Stimulated activated CD8-positive, alpha-beta memory T cell treated with anti-CD3 and anti-CD28 coated beads, Interleukin-4, amount 100 ng/mL, for 48 hours (primary cell): Measurements from ENCODE around the gene STRIP2.
"Not testable (repeated sequence)": the region's sequence is repeated elsewhere in the genome, so short reads cannot be mapped to it uniquely, and the experiment has no call there.

Experiments used
- DNase-seq: peaks from one replicate; pipeline ENCODE4 v3.0.0-alpha.2; 2020

Gene STRIP2

DNA sequence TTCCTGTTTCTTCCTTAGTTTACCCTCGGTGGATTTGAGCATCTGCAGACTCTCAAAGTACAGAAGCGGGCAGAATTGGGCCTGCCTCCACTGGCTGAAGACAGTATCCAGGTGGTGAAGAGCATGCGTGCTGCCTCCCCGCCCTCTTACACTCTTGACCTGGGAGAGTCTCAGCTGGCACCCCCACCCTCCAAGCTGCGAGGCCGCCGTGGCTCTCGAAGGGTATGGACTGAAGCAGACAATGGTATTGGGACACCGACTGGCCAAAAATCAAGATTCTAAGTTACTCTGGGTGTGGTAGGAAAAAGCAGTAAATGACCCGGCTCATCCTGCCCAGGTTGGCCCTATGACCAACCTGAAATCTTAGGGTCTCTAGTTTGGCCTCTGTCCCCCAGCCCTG, 22.2 kb downstream of the STRIP2 start:
- no peak for DNase-seq

DNA sequence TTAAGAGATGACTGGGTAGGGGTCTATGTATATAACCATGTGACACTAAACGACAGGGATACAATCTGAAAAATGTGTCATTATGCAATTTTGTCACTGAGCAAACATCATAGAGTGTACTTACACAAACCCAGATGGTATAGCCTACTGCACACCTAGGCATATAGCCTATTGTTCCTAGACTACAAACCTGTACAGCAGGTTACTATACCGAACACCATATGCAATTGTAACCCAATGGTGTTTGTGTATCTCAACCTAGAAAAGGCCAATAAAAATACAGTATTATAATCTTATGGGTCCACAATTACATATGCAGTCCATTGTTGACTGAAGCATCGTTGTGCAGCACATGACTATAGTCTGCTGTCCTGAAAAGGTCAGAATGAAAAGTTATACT, 22.9 kb downstream of the STRIP2 start:
- no peak for DNase-seq

DNA sequence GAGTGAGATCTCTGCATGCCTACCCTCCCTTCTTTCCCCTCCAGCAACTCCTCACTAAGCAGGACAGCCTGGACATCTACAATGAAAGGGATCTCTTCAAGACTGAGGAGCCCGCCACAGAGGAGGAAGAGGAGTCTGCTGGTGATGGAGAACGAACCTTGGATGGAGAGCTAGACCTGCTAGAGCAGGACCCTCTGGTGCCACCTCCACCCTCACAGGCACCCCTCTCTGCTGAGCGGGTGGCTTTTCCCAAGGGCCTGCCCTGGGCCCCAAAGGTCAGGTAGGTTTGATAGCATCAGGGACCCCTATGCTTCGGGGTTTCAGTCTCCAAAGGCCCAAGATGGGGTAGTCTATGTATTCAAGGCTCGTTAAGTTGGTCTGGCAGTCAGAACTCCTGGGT, 23.9 kb downstream of the STRIP2 start:
- DNase-seq = no peak

DNA sequence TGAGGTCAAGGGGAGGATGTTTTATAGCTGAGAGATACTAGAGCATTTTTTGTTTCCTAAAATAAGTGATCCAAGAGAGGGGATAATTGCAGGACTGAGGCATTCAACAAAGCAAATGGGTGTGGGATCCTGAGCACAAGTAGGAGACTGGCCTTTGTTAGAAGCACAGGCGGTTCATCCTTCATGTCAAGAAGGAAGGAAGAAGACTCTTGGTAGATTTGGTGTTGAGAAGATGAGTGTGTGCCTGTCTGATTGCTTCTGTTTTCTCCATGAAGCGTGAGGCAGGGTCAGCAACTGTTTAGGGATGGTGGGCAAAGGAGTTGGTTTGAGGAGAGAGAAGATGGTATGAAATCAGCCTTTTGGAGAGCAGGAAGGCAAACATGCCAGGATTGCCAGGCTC, 27.6 kb downstream of the STRIP2 start:
- DNase-seq = no peak

DNA sequence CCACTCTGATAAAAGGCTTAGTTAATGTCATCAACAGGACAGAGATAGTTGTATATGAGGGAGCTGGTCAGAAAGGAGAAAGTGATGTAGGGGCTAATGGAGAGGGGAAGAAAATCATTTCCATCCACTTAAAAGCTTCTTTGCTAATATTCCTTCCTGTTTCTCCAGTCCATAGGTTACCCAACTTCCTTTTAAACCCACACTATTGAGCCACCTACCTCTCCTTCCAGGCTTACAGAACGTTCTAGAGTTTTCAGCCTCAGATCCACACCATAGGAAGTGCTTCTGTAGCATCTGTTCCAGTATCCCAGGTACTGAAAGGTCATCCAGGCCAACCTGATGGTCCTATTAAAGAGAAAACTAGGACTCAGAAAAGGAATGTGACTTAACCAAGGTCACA, 28.2 kb downstream of the STRIP2 start:
- no peak for DNase-seq

DNA sequence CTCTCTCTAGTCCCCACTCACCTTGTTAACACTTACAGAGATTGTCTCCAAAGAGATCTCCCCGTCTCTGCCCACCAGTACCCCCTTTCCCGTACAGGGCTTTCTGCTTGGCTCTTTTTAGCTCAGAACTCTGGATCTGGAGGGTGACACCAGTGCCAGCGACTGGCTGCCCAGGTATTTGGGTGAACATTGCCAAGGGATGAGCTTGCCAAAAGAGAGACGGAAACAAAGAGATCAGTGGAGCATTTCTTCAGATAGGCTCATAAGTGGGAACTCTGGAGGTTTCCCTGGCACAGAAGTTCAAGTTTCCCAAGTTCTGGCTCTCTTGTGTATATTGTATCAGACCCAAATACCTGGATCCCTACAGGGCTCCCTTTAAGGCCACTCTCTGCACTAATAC, 30.0 kb downstream of the STRIP2 start:
- DNase-seq = no peak

DNA sequence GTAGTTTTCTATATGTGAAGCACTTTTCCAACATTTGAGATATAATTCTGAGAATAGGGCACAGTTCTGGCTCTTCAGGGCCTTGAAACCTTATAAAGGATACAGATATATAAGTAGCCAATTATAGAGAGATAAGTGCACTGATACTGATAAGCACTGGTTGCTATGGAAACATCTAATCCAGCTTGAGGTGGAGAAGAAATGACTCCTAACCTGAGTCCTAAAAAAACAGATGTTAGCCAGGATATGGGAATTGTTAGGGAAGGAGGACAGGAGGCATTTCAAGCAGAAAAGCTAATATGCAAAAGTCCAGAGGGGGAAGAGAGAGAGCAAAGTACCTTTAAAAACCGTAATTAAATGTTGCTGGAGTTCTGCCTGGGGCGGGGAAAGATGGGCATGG, 30.8 kb downstream of the STRIP2 start:
- DNase-seq = no peak

DNA sequence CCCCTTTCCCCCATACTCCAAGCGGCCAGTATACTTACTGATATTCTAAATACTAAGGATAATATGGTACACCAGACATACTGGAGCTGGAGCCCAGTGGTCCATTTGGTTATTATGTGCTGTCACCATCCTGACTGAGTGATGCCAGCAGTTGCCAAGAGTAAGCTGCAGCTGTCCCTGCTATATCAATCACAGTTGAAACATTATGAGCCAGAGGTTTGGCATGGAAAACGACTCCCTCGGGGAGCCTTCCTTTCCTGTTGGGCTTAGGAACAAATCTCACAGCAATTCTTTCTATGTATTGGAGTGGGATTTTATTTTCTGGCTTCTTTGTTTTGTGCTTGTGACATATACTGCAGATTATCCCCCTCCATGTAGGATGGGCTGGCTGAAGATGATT, 32.6 kb downstream of the STRIP2 start:
- DNase-seq = no peak

DNA sequence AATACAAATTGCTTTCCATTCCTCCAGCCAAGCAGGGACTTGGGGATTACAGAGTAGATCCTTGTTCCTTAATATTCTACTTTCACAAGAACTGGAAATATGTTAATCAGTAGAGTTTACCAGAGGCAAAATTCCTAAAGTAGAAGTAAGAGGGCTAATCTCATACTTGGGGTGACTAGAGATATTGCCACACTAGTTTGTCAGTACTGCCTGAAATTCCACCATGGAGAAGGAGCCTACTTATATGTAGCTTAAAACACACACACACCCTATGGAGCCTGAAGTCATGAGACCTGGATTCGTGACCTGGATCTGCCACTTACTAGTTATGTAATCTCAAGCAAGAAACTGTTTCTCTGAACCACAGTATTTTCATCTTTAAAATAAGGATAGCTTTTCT, 33.9 kb downstream of the STRIP2 start:
- no peak for DNase-seq

DNA sequence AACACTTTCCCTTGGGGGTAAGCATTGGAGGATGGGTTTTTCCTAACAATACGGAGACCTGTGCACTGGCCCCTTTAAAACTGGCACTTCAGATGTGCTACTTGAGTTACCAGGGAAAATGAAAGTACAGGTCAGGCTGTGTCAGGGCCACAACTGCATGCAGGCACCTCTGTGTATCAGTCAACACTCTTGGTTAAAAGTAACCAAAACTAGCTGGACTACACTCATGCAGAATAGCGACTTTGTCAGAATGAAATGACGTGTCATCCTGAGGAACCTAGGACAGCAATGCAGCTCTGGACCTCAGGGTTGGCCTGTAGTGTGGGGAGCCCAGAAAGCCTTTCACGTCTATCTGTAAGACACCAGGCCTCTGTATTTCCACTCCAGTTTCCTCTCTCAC, 34.3 kb downstream of the STRIP2 start:
- DNase-seq = no peak

DNA sequence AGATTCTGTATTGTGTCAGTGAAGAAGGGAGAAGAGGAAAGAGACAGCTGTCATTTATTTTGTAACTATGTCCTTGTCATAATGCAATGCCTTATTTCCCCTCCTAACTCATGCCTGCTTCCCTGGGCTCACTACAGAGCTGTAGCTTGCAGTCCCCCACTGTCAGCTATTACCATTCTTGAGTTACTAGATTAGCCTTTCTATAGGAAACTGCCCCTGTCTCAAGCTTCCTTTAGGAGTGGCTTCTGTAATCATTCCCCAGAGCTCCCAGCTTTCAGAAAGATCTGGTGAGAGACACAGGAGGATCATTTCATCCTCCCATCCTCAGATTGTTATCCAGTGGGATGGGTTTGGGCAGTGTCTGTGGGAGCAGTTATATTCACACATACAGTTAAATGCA, 35.7 kb downstream of the STRIP2 start:
- DNase-seq = no peak

DNA sequence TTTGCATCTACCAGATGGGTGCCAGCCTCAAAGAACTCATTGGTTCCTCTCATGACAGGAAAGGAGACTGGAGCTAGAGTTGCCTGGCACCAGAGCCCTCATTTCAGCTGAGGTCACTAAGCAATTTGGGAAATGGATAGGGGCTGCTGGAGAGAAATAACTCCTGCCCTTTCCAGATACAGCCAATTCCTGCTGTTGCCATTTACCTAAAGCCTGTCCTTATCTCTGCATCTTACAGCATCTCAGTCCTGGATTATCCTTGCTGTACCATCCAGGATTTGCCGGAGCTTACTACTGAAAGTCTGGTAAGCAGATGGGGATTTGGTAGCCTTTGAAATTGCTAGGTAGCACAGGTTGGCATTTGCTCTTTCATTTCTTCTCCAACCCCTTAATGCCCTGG, 36.2 kb downstream of the STRIP2 start:
- no peak for DNase-seq

DNA sequence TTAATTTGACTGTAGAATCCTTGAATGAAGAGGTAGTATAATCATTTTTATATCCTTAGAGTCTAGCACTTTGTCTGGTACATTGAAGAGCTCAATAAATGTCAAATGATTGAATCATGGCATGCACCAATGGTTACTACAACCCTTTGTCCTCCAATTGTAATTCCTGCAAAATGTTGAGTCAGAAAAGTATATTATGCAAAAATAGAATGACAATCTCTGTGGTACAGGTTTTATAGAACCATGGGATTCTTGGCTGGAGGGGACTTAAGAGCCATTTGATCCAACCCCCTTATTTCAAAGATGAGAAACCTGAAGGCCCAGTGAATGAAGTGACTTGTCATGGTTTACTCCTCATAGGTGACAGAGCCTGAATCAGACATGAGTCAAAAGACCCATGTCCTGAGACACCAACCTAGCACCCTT, 37.2 kb downstream of the STRIP2 start:
- DNase-seq = no peak

DNA sequence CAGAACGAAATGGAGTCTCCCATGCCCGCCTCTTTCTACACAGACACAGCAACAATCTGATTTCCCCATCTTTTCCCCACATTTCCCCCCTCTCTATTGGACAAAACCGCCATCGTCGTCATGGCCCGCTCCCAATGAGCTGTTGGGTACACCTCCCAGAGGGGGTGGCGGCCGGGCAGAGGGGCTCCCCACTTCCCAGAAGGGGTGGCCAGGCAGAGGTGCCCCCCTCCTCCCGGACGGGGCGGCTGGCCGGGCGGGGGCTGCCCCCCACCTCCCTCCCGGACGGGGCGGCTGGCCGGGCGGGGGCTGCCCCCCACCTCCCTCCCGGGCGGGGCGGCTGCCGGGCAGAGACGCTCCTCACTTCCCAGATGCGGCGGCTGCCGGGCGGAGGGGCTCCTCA, 41.7 kb downstream of the STRIP2 start:
- not testable (repeated sequence) for DNase-seq

DNA sequence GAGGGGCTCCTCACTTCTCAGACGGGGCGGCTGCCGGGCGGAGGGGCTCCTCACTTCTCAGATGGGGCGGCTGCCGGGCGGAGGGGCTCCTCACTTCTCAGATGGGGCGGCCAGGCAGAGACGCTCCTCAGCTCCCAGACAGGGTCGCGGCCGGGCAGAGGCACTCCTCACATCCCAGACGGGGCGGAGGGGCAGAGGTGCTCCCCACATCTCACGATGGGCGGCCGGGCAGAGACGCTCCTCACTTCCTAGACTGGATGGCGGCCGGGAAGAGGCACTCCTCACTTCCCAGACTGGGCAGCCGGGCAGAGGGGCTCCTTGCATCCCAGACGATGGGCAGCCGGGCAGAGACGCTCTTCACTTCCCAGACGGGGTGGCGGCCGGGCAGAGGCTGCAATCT, 42.2 kb downstream of the STRIP2 start:
- DNase-seq = not testable (repeated sequence)

DNA sequence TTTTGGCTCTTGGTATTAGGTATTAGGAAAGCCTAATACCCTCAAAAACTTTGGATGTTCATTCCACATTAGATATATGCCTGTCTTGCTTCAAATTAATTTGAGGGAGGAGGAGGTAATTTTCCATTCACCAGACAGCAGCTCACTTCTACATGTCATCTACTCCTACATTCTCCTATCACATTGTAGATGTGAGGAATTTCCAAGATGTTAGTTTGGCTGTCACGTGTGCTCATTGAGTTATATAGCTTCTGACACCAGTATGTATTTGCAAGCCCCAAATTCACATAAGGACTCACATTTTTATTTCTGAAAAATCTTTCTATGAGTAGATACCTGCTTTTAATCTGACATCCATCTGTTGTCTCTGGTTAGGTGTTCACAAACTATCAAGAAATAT, 45.6 kb downstream of the STRIP2 start:
- no peak for DNase-seq

DNA sequence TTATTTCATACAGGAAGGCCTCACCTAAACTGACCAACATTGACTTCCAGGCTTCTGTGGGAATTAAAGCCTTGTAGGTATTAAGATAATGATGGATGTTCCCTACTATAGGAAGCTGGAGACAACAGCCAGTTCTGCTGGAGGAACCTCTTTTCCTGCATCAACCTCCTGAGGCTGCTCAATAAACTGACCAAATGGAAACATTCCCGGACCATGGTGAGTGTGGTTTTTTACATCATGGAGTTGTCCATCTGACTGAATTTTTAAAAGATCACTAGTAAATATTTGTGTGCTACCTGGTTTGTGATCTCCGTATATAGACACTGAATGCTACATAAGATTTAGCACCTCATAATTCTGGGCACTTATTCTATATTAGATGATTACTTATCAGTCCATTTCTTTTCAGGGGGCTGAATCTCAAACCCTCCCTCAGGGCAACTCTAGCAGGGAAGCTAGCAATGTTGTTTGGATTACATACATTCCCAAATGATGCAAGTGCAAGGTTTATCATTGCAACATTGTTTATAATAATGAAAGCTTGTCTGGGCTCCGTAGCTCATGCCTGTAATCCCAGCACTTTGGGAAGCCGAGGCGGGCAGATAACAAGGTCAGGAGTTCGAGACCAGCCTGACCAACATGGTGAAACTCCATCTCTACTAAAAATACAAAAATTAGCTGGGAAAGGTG, 46.6 kb downstream of the STRIP2 start:
- DNase-seq = no peak

DNA sequence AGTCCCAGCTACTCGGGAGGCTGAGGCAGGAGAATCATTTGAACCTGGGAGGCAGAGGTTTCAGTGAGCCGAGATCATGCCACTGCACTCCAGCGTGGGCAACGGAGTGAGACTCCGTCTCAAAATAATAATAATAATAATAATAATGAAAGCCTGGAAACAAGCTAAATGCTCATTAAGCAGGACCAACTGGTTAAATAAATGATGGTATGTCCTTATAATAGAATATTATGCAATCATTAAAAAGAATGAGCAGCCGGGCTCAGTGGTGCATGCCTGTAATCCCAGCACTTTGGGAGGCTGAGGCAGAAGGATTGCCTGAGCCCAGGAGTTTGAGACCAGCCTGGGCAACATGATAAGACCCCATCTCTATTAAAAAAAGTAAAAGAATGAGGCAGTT, 47.1 kb downstream of the STRIP2 start:
- not testable (repeated sequence) for DNase-seq

DNA sequence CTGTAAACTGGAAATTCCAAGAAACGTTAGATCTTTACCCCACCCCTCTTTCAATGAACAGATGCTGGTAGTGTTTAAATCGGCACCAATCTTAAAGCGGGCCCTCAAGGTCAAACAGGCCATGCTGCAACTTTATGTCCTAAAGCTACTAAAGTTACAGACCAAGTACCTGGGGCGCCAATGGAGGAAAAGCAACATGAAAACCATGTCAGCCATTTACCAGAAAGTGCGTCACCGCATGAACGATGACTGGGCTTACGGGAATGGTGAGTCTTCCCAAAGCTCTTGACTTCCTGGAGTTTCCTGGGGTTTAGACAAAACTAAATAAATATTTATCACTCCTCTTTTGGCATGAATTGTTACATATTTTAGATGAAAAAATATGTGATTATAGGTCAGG, 48.5 kb downstream of the STRIP2 start:
- no peak for DNase-seq

DNA sequence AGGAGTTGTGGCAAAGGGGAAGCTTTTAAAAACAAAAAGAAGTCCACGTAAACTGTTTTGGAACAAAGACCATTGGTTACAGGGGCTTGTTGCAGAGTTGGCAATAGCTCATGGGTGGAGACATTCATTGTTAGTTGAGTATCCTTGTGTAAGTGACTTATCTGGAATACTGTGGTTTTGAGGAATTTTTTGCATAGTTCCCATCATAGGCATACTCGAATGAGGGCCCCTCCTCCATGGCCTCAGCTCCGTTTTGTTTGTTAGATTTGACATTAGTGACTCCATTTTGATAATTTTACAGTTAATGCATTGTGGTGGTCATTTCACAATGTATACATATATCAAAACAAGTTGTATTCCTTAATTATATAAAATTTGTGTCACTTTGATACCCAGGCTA, 55.3 kb downstream of the STRIP2 start:
- no peak for DNase-seq

DNA sequence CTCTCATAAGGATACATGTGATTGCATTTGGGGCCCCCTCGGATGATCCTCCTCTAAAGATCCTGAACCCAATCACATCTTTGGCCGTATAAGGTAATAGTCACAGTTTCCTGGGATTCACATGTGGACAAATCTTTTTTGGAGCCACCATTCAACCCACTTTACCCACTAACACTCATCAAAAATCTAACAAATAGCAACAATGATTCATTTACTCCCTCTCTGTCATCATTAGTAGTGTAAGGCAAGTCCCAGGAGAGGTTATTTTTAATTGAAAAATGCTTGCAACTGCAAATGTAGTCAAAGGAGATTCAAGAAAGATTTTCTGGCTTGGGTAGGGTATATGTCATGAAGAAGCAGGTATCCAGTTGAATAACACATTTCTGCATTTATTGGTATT, 58.2 kb downstream of the STRIP2 start:
- DNase-seq = no peak

DNA sequence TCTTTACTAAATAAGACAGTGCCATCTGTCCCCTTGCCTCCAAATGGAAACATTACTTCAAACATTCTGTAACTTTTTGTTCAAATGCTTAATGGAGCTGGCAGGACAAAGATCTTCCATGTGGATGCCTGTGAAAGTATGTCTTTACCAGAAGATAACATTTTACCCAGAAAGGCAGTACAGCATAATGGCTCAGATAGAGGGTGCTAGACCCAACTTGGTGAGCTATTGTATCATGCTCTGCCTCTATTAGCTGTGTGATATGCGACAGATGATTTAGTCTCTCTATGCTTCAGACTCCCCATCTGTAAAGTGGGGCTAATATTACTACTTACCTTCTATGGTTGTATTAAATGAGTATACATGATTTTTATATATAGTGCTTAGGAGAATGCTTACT, 59.3 kb downstream of the STRIP2 start:
- DNase-seq = no peak

DNA sequence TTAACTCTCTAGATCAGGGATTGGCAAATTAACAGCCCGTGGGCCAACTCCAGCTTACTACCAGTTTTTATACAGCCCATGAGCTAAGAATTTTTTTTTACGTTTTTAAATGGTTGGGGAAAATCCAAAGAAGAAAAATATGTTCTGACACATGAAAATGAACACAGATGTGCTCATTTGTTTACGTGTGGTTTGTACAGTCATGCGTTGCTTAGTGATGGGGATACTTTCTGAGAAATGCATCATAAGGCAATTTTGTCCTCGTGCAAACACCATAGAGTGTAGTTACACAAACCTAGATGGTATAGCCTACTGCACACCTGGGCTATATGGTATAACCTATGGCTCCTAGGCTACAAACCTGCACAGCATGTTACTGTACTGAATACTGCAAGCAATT, 59.8 kb downstream of the STRIP2 start:
- no peak for DNase-seq

DNA sequence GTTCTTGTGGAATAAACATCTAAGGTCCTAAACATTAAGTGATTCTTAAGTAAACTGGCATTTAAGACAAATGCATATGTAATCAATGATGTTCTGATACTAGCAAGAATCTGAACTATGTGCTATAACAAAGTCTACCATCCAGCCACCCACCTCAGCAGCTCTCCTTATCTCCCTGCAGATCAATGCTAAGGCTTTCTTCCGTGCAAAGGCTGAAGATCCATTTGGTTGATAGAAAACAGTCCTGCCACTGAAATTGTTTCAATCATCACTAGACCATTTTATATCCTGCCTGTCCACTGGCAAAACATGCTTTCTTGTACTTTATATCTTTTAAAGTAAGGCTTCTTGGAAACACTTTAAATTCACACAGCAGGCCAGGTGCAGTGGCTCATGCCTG, 61.8 kb downstream of the STRIP2 start:
- DNase-seq = no peak

DNA sequence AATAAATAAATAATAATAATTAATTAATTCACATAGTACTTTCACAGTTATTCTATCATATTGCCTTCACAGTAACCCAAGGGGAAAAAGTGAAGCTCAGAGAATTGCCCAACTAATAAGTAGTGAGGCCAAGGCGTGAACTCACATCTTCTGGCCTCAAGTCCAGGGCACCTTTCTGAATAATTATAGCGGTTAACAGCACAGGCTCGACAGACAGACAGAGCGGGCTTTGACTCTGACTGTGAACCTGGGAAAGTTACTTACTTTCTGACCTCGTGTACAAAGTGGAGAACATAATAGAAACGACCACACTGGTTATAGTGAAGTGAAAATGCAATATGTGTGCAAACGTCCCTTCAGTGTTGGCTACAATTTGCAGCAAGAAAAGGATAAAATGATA, 62.4 kb downstream of the STRIP2 start:
- no peak for DNase-seq

DNA sequence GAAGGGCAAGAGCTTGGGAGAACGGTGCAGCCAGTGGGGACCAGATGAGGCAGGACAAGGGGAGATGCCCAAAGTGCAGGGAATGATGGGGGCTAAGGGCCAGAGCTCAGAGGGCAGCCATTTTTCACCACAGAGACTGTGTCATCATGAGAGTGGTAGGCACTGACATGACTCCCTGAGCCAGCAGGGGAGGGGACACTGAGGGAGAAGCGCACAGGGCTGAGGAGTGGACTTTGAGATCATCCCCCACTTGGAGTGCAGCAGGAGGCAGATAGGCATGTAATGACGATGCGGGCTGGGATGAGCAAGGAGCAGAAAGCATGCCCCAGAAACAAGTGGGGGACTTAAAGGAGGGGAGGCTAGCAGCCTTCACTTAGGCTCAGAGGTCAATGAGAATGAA, 62.9 kb downstream of the STRIP2 start:
- no peak for DNase-seq
